OCI-LY7 (cell line): ENCODE results near the gene ZNF619.

ENCODE experiments used
- CTCF ChIP-seq: fragments of 200-600 bp; sonication (generic); conservative IDR thresholded peaks from 2 replicates; pipeline ENCODE4 v1.5.1; 2014; ENCODE audit warnings: mild to moderate bottlenecking, antibody characterized with exemption, low read length, moderate library complexity, mixed read lengths
- EZH2phosphoT487 ChIP-seq: fragments of 200-600 bp; sonication (generic); IDR thresholded peaks from 2 replicates; pipeline ENCODE4 v1.6.1; 2018; ENCODE audit warnings: low read depth, borderline replicate concordance, mild to moderate bottlenecking, mixed run types, antibody characterized with exemption, low read length, moderate library complexity, mixed read lengths

DNA sequence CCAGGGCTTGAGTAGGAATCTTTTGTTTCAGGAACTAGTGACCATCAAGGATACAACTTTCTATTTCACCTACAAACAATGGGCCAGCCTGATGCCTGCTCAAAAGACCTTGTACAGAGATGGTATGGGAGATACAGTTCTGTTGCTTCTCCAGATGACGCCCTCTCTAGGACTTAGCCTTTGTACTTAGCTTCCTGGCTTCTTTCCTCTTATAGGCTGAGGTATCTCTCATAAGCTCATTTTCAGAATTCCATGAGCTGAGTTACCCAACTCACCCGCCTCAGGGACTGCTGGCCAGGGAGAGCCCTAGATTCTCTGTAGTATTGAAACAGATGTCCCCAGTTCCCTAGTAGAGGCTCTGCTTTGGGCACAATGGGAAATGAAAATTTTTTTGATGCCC lies 20.4 kb downstream of the ZNF619 start:
- TF ChIP-seq CTCF (no peak), EZH2phosphoT487 (no peak)
